Hepatocyte (in vitro differentiated cells): ENCODE measurements around the gene BAIAP2L1.

Experiments
- CTCF ChIP-seq: fragments of 200-600 bp; sonication (generic); IDR thresholded peaks from 2 replicates; pipeline ENCODE4 v1.5.1; 2016; ENCODE audit warnings: antibody characterized with exemption, mild to moderate bottlenecking; ENCODE audit not compliant: poor library complexity
- EZH2 ChIP-seq: fragments of 200-600 bp; sonication (generic); IDR thresholded peaks from 2 replicates; pipeline ENCODE4 v1.6.1; 2016; ENCODE audit warnings: antibody characterized with exemption, mild to moderate bottlenecking, borderline replicate concordance

- TF ChIP-seq CTCF = no peak
- TF ChIP-seq EZH2 = no peak
These were observed 105.3 kb downstream of the BAIAP2L1 start for GRCh38 chr7:98295467-98296192.
